BE2C (cell line): ENCODE results near the gene GRAMD4.

Experiments
- DNase-seq: peaks from one replicate; pipeline ENCODE4 v3.0.0-alpha.2; 2020
- H3K27me3 ChIP-seq: fragments of 250-450 bp; sonication (Bioruptor Pico); 2 replicates; pipeline ENCODE4 v1.5.1; 2020; ENCODE audit warnings: mild to moderate bottlenecking
- H3K36me3 ChIP-seq: fragments of 250-450 bp; sonication (Bioruptor Pico); 2 replicates; pipeline ENCODE4 v1.5.1; 2020; ENCODE audit warnings: mild to moderate bottlenecking
- H3K4me1 ChIP-seq: fragments of 250-450 bp; sonication (Bioruptor Pico); 2 replicates; pipeline ENCODE4 v1.5.1; 2020
- H3K4me3 ChIP-seq: 2 replicates; pipeline ENCODE4 v1.5.1; 2011; ENCODE audit warnings: low read depth, low read length
- H3K9me3 ChIP-seq: fragments of 250-450 bp; sonication (Bioruptor Pico); 2 replicates; pipeline ENCODE4 v1.5.1; 2020
- TF ChIP-seq, protein P1 (sequence below): IDR thresholded peaks from 2 replicates; pipeline ENCODE4 v1.5.1; 2012; ENCODE audit warnings: mild to moderate bottlenecking, low read depth, low read length

Gene GRAMD4

DNA sequence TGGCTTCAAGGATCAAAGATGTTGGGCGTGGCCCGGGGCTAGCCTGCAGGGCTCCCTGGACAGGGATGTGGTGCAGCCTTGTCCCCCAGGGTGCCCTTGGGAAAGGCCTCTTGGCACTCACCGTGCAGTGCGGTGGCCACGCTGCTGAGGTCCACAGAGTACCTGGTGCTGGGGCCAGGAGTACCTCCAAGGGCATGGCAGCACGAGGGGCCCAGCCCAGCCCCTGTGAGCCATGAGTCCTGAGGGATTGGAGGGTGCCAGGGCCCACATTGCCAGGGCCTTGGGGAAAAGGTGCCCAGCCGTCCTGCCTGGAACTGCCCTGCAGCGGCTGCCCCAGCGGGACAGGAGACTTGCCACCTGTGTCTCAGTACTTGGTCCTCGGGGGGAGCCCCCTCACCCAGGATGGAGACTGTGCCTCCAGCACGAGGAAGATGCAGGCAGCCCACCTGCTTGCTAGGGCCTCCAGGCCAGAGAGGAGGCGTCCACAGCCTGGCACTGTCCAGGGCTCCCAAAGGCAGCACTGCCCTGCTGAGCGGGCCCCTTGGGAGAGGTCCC, 44.2 kb downstream of the GRAMD4 start:
- Histone ChIP-seq H3K4me3 (no peak overlapping the region), H3K4me1 (peaks cover 25% of the 10 kb centered on the region), H3K36me3 (peaks cover 67% of the 10 kb centered on the region), H3K27me3 (no peaks in the 10 kb centered on the region), H3K9me3 (no peaks in the 10 kb centered on the region)
- TF ChIP-seq, protein P1, sequence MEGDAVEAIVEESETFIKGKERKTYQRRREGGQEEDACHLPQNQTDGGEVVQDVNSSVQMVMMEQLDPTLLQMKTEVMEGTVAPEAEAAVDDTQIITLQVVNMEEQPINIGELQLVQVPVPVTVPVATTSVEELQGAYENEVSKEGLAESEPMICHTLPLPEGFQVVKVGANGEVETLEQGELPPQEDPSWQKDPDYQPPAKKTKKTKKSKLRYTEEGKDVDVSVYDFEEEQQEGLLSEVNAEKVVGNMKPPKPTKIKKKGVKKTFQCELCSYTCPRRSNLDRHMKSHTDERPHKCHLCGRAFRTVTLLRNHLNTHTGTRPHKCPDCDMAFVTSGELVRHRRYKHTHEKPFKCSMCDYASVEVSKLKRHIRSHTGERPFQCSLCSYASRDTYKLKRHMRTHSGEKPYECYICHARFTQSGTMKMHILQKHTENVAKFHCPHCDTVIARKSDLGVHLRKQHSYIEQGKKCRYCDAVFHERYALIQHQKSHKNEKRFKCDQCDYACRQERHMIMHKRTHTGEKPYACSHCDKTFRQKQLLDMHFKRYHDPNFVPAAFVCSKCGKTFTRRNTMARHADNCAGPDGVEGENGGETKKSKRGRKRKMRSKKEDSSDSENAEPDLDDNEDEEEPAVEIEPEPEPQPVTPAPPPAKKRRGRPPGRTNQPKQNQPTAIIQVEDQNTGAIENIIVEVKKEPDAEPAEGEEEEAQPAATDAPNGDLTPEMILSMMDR = no peak
- no peak for DNase-seq

DNA sequence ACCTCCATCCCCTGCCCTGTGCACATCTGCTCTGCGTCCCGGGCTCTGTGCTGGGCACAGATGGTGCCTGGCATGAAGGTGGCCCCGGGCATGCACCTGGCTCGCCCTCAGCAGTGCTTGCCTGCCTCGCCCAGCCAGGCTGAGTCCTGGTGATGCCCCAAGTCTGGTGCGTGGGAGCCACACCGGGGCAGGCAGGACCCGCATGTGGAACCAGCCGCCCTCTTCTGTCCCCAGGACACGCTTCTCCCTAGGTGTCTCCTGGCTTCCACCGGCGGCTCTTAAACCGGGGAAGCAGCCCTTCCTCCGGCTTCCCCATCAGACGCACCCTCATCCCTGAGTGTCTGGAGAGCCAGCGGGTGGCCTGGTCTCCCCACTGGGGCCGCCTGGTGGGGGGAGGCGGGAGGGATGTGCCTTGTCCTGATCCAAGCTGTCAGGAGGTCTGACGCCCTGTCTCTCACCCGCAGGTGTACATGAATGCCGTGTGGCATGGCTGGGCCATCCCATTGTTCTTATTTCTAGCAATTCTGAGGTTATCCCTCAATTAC, 45.0 kb downstream of the GRAMD4 start:
- Histone ChIP-seq H3K4me1 (peaks cover 25% of the 10 kb centered on the region), H3K36me3 (peaks cover 74% of the 10 kb centered on the region), H3K9me3 (no peaks in the 10 kb centered on the region), H3K27me3 (no peaks in the 10 kb centered on the region), H3K4me3 (no peak overlapping the region)
- DNase-seq = no peak
- TF ChIP-seq, protein P1 = no peak

DNA sequence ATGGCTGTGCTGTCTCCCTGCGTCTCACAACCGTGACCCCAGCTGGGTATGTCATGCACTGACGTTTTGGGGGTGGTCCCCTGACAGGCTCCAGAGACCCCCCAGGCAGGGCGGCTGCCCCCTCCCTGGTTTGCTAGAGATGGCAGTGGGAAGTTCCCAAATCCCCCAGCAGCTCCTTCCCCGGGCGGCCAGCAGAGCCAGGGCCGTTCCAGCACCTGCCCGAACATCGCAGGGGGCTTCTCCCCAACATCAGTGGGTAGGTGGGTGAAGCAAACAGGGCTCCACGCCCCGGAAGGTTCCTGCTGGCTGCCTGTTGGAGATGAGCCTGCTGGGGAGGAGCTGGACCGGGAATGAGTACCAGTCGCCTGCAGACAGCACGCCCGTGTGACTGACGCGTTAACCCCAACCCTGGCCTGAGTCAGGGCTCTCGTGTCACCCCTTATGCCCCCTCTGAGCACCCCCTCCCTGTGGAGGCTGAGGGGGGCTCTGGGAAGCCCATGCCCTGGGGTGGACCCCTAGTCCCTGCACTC, 45.6 kb downstream of the GRAMD4 start:
- DNase-seq = no peak
- peaks cover 22% of the 10 kb centered on the region for H3K4me1 ChIP-seq
- no peak overlapping the region for H3K4me3 ChIP-seq
- H3K9me3 ChIP-seq = no peaks in the 10 kb centered on the region
- H3K36me3 ChIP-seq = peaks cover 79% of the 10 kb centered on the region
- no peaks in the 10 kb centered on the region for H3K27me3 ChIP-seq
- TF ChIP-seq, protein P1 = no peak

DNA sequence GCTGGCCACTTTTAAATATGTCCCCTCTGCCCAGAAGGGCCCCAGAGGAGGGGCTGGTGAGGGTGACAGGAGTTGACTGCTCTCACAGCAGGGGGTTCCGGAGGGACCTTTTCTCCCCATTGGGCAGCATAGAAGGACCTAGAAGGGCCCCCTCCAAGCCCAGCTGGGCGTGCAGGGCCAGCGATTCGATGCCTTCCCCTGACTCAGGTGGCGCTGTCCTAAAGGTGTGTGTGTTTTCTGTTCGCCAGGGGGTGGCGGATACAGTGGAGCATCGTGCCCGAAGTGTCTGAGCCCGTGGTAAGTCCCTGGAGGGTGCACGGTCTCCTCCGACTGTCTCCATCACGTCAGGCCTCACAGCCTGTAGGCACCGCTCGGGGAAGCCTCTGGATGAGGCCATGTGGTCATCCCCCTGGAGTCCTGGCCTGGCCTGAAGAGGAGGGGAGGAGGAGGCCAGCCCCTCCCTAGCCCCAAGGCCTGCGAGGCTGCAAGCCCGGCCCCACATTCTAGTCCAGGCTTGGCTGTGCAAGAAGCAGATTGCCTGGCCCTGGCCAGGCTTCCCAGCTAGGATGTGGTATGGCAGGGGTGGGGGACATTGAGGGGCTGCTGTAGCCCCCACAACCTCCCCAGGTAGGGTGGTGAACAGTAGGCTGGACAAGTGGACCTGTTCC, 46.5 kb downstream of the GRAMD4 start:
- no peak for DNase-seq
- Histone ChIP-seq H3K4me3 (no peak overlapping the region), H3K36me3 (peaks cover 84% of the 10 kb centered on the region), H3K27me3 (no peaks in the 10 kb centered on the region), H3K4me1 (peaks cover 13% of the 10 kb centered on the region), H3K9me3 (no peaks in the 10 kb centered on the region)
- TF ChIP-seq, protein P1 = no peak

DNA sequence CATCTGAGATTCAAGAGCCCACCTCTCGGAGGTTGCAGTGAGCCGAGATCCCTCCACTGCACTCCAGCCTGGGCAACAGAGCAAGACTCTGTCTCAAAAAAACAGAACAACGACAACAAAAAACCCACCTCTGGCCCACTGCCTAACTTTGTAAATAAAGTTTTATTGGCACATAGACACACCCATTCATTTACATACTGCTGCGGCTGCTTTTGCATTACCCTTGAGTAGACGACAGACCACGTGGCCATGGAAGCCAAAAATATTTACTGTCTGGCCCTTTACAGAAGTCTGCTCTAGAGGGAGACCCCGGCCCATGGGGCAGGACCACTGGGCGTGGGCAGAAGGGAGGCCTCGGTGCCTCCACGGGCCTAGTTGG, 47.0 kb downstream of the GRAMD4 start:
- Histone ChIP-seq H3K4me1 (peaks cover 11% of the 10 kb centered on the region), H3K9me3 (no peaks in the 10 kb centered on the region), H3K36me3 (peaks cover 86% of the 10 kb centered on the region), H3K4me3 (no peak overlapping the region), H3K27me3 (no peaks in the 10 kb centered on the region)
- no peak for DNase-seq
- TF ChIP-seq, protein P1 = no peak

DNA sequence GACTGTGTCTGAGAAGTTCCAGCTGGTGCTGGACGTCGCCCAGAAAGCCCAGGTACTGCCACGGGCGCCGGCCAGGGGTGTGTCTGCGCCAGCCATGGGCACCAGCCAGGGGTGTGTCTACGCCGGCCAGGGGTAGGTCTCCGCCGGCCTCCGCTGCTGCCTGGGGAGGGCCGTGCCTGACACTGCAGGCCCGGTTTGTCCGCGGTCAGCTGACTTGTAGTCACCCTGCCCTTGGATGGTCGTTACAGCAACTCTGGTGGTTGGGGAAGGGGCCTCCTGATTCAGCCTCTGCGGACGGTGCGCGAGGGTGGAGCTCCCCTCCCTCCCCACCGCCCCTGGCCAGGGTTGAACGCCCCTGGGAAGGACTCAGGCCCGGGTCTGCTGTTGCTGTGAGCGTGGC, 47.9 kb downstream of the GRAMD4 start:
- Histone ChIP-seq H3K27me3 (no peaks in the 10 kb centered on the region), H3K4me1 (peaks cover 3% of the 10 kb centered on the region), H3K9me3 (no peaks in the 10 kb centered on the region), H3K4me3 (no peak overlapping the region), H3K36me3 (peaks cover 79% of the 10 kb centered on the region)
- TF ChIP-seq, protein P1 = no peak
- DNase-seq = no peak
